Mesenteric fat pad (tissue), 1 donor: Measurements from ENCODE around the gene PAK1. TPM values are rescaled to one million over a fixed set of nuclear protein-coding genes. Genes with fewer than 3 reads are reported as not detected.

Experiments
- total RNA-seq: library from RNA; stranded (reverse); fragmentation: NEBNext Ultra II Directional; extraction: Animal tissue kit (Norgen Biotek cat#: 25700); gene quantifications from one replicate; pipeline ENCODE4 v1.2.1, GENCODE V29; 2021
- donor health status: DM: yes; HTN: yes; CAD: no.

Gene PAK1
- total RNA-seq, 1 donor from 2014 or later: 27.4 TPM

Other genes with a start within 250 kb of the PAK1 start
- not detected for gene GDPD4, start 172.4 kb downstream of the PAK1 start, total RNA-seq
- 0.84 TPM for gene AQP11, start 115.9 kb upstream of the PAK1 start, total RNA-seq
- 64.2 TPM for gene CLNS1A, start 163.7 kb upstream of the PAK1 start, total RNA-seq